CD4-positive, alpha-beta memory T cell (primary cell): ENCODE data around the gene CPSF7. TPM values are rescaled to one million over a fixed set of nuclear protein-coding genes. Genes with fewer than 3 reads are reported as not detected.

ENCODE experiments used
- CTCF ChIA-PET: fragments of 350-600 bp; sonication (Branson Sonifier 250); formaldehyde crosslinking; loops from one replicate; lab custom pipeline; 2021; ENCODE audit warnings: inconsistent platforms; ENCODE audit not compliant: partially characterized antibody; lab: Charles Lee
- POLR2A ChIA-PET: fragments of 350-600 bp; sonication (Branson Sonifier 250); formaldehyde crosslinking; loops from one replicate; lab custom pipeline; 2021; ENCODE audit not compliant: partially characterized antibody; lab: Charles Lee
- DNase-seq, 5 donors: peaks; one replicate each; pipeline versions ENCODE4 v3.0.0 to v3.0.0-alpha.2; 2020 to 2022; ENCODE audit warnings: mixed read lengths in 1 of 5
- H3K27ac ChIP-seq: one replicate; pipeline ENCODE4 v1.7.0; 2013; ENCODE audit warnings: low read depth, low read length
- H3K27me3 ChIP-seq: 2 replicates; pipeline ENCODE4 v1.7.0; 2013; ENCODE audit warnings: mild to moderate bottlenecking, low read length, moderate library complexity; ENCODE audit not compliant: insufficient read depth
- H3K36me3 ChIP-seq: 2 replicates; pipeline ENCODE4 v1.7.0; 2013; ENCODE audit warnings: mild to moderate bottlenecking, low read length, moderate library complexity; ENCODE audit not compliant: insufficient read depth
- H3K4me1 ChIP-seq: 2 replicates; pipeline ENCODE4 v1.7.0; 2013; ENCODE audit warnings: mild to moderate bottlenecking, low read length, moderate library complexity; ENCODE audit not compliant: insufficient read depth
- H3K4me3 ChIP-seq, 2 donors: one replicate each; pipeline ENCODE4 v1.7.0; 2013; ENCODE audit warnings: low read length in 2 of 2, mild to moderate bottlenecking in 1 of 2
- H3K9me3 ChIP-seq, 2 donors: one replicate each; pipeline ENCODE4 v1.7.0; 2013; ENCODE audit warnings: low read length in 2 of 2, control low read depth in 1 of 2; ENCODE audit not compliant: control insufficient read depth in 1 of 2
- H3K27ac Mint-ChIP-seq, 7 donors: one replicate each; pipeline ENCODE4 v1.8.0; 2020 to 2021; ENCODE audit warnings: mixed read lengths in 7 of 7, mild to moderate bottlenecking in 6 of 7, inconsistent platforms in 3 of 7, moderate library complexity in 3 of 7
- H3K27me3 Mint-ChIP-seq, 2 donors: one replicate each; pipeline ENCODE4 v1.8.0; 2020 to 2021; ENCODE audit warnings: mixed read lengths in 2 of 2
- H3K36me3 Mint-ChIP-seq, 2 donors: one replicate each; pipeline ENCODE4 v1.8.0; 2020 to 2021; ENCODE audit warnings: mixed read lengths in 2 of 2, inconsistent platforms in 1 of 2, mild to moderate bottlenecking in 1 of 2
- H3K4me1 Mint-ChIP-seq, 4 donors: one replicate each; pipeline ENCODE4 v1.8.0; 2020 to 2021; ENCODE audit warnings: mixed read lengths in 4 of 4, mild to moderate bottlenecking in 1 of 4
- H3K4me3 Mint-ChIP-seq, 8 donors: one replicate each; pipeline ENCODE4 v1.8.0; 2020 to 2021; ENCODE audit warnings: mixed read lengths in 8 of 8, mild to moderate bottlenecking in 7 of 8, moderate library complexity in 6 of 8, inconsistent platforms in 3 of 8
- H3K9me3 Mint-ChIP-seq, 8 donors: one replicate each; pipeline ENCODE4 v1.8.0; 2020 to 2021; ENCODE audit warnings: mixed read lengths in 8 of 8, mild to moderate bottlenecking in 5 of 8, inconsistent platforms in 3 of 8, moderate library complexity in 1 of 8
- intact Hi-C: fragments of 100-400 bp; cut with micrococcal nuclease; formaldehyde crosslinking; loops from one replicate; pipeline ENCODE4 v1.15.1; 2023
- polyA plus RNA-seq, 2 donors: library from polyadenylated mRNA; unstranded; fragments of 300-500 nt; fragmentation: Illumina TruSeq; gene quantifications; one replicate each; pipeline ENCODE4 v1.2.3, GENCODE V29; 2021
- total RNA-seq, 2 experiments: library from RNA; stranded (reverse); gene quantifications; one replicate each; pipeline ENCODE4 v1.2.3, GENCODE V29; 2021

CPSF7 gene
- total and polyA plus RNA-seq, 4 experiments from 2014 or later, result 19.9 to 149 (median 89.4) TPM

DNA sequence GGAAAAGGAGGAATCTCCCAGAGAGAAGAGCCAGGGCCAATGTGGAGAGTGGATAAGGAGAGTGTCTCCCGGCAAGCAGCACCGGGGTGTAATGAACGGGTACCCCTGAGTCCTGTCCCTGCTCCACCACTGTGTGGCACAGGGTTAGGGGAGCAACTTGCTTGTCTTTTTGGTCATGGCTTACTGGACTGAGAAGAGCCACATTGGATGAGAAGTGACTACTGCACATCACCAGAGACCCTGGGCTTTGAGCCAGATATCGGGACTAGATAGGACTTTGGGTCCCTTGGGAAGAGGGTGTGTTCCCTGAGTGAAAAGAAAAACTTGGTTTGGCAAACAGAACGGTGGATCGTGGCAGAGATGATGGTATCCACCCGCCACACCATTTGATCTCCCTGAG lies 24.7 kb upstream of the CPSF7 start:
- no peaks in the 10 kb centered on the region for H3K27me3 ChIP-seq
- intact Hi-C loops, result no loop called here
- Mint-ChIP-seq H3K36me3 (peaks cover 33 to 61% of the 10 kb centered on the region in 2 donors), H3K27ac (peak overlapping the region in 1 of 7 donors; percentile 70), H3K4me3 (no peak overlapping the region), H3K27me3 (no peaks in the 10 kb centered on the region), H3K9me3 (no peaks in the 10 kb centered on the region), H3K4me1 (peaks cover 0 to 12% (median 8%) of the 10 kb centered on the region in 4 donors)
- CTCF ChIA-PET, result no interaction called here
- no peak for DNase-seq
- no peaks in the 10 kb centered on the region for H3K4me1 ChIP-seq
- peaks cover 14% of the 10 kb centered on the region for H3K36me3 ChIP-seq
- H3K4me3 ChIP-seq, result no peak overlapping the region
- H3K9me3 ChIP-seq, result no peaks in the 10 kb centered on the region
- H3K27ac ChIP-seq, result no peak overlapping the region
- POLR2A ChIA-PET, result no interaction called here

GRCh38 chr11:61453695-61454094 lies 23.9 kb upstream of the CPSF7 start:
- H3K27ac Mint-ChIP-seq, result no peak overlapping the region
- Histone ChIP-seq H3K27ac (no peak overlapping the region), H3K36me3 (peaks cover 20% of the 10 kb centered on the region), H3K4me3 (no peak overlapping the region), H3K27me3 (no peaks in the 10 kb centered on the region), H3K9me3 (no peaks in the 10 kb centered on the region), H3K4me1 (no peaks in the 10 kb centered on the region)
- DNase-seq, result no peak
- ChIA-PET POLR2A (no interaction called here), CTCF (interaction anchor here (1.3 kb wide), 1 partner anchor 19 kb away, joined by 6 read pairs; no protein-coding TSS in a partner anchor)
- H3K36me3 Mint-ChIP-seq, result peaks cover 33 to 67% of the 10 kb centered on the region in 2 donors
- H3K4me1 Mint-ChIP-seq, result peaks cover 0 to 12% (median 8%) of the 10 kb centered on the region in 4 donors
- H3K4me3 Mint-ChIP-seq, result no peak overlapping the region
- H3K27me3 Mint-ChIP-seq, result no peaks in the 10 kb centered on the region
- intact Hi-C loops, result no loop called here
- no peaks in the 10 kb centered on the region for H3K9me3 Mint-ChIP-seq

GRCh38 chr11:61452825-61453224 lies 23.1 kb upstream of the CPSF7 start:
- H3K4me3 Mint-ChIP-seq, result no peak overlapping the region
- Histone ChIP-seq H3K4me3 (no peak overlapping the region), H3K4me1 (no peaks in the 10 kb centered on the region), H3K9me3 (no peaks in the 10 kb centered on the region), H3K27me3 (no peaks in the 10 kb centered on the region), H3K36me3 (peaks cover 29% of the 10 kb centered on the region), H3K27ac (no peak overlapping the region)
- no peaks in the 10 kb centered on the region for H3K27me3 Mint-ChIP-seq
- H3K27ac Mint-ChIP-seq, result no peak overlapping the region
- no peak for DNase-seq
- peaks cover 0 to 12% (median 8%) of the 10 kb centered on the region in 4 donors for H3K4me1 Mint-ChIP-seq
- ChIA-PET POLR2A (no interaction called here), CTCF (interaction anchor here (1.3 to 1.6 kb wide), 2 partner anchors 18 to 64 kb away, joined by 3 to 6 read pairs; no protein-coding TSS in a partner anchor)
- no peaks in the 10 kb centered on the region for H3K9me3 Mint-ChIP-seq
- intact Hi-C loops, result no loop called here
- peaks cover 38 to 75% of the 10 kb centered on the region in 2 donors for H3K36me3 Mint-ChIP-seq

- Mint-ChIP-seq H3K4me1 (peaks cover 6 to 13% (median 8%) of the 10 kb centered on the region in 4 donors), H3K27ac (peak overlapping the region in 2 of 7 donors; percentile 16 to 19), H3K4me3 (no peak overlapping the region), H3K36me3 (peaks cover 39 to 74% of the 10 kb centered on the region in 2 donors), H3K27me3 (no peaks in the 10 kb centered on the region), H3K9me3 (no peaks in the 10 kb centered on the region)
- H3K36me3 ChIP-seq, result peaks cover 50% of the 10 kb centered on the region
- H3K4me1 ChIP-seq, result no peaks in the 10 kb centered on the region
- H3K27me3 ChIP-seq, result no peaks in the 10 kb centered on the region
- ChIA-PET POLR2A (interaction anchor here (1.3 kb wide), 1 partner anchor 8 kb away, joined by 3 read pairs; no protein-coding TSS in a partner anchor), CTCF (interaction anchor here (1.4 to 6.3 kb wide), 2 partner anchors 13 to 16 kb away, joined by 4 to 57 read pairs; no protein-coding TSS in a partner anchor)
- intact Hi-C loops, result no loop called here
- no peak for DNase-seq
- no peak overlapping the region for H3K4me3 ChIP-seq
- no peak overlapping the region for H3K27ac ChIP-seq
- H3K9me3 ChIP-seq, result no peaks in the 10 kb centered on the region
Measured at GRCh38 chr11:61448552-61448927, 18.8 kb upstream of the CPSF7 start.

DNA sequence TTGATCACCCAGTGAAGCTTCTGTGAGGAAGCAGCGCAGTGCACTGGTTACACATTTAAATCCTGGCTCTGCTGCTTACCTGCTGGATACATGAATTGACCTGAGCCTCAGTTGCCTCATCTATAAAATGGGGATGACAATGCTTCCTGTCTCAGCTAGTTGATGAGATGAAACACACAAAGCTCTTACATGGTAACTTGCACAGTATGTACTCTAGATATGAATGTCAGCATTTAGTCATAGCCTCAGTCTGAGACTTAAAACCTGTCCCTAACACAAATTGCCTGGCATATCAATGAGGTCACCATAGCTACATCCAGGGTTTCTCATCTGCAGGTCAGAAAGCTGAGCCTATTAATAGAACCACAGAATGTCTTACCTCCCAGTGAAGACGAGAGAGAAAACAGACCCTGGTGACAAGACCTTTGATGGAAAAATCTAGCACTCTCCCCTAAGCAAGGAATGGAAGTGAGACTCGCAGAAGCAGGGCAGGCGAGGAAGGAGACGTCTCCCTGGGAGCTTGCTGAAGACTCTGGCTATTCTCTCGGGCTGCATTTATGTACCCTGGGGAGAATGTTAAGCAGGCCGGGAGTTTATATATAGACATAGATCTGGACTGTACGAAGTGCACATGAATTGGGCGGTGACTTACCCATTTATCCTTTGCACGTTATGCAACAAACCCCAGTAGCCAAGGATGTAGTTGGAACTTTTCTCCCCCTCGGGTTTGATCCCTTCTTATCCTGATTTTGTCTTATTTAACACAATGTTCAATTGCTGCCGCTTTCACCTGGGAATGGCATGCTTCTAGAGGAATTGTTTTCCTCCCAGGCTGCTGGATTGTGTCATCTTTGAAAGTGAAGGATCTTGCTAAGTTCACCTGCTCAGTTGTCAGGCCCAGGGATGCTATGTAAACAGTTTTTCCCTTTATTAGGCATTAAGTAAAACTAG lies 18.1 kb upstream of the CPSF7 start:
- no peak for DNase-seq
- peaks cover 11 to 13% (median 13%) of the 10 kb centered on the region in 4 donors for H3K4me1 Mint-ChIP-seq
- CTCF ChIA-PET, result interaction anchor here (1.2 to 6.3 kb wide), 7 partner anchors 12 to 190 kb away, joined by 3 to 57 read pairs (median 12); partner anchors contain the start of genes CPSF7 and SDHAF2
- H3K4me1 ChIP-seq, result no peaks in the 10 kb centered on the region
- peak overlapping the region in 3 of 7 donors; percentile 17 to 41 (median 19) for H3K27ac Mint-ChIP-seq
- H3K36me3 Mint-ChIP-seq, result peaks cover 44 to 74% of the 10 kb centered on the region in 2 donors
- POLR2A ChIA-PET, result interaction anchor here (1.0 to 1.3 kb wide), 2 partner anchors 9 to 19 kb away, joined by 3 to 4 read pairs; partner anchors contain the start of genes CPSF7 and SDHAF2
- H3K36me3 ChIP-seq, result peaks cover 54% of the 10 kb centered on the region
- no peaks in the 10 kb centered on the region for H3K9me3 Mint-ChIP-seq
- intact Hi-C loops, result no loop called here
- H3K9me3 ChIP-seq, result no peaks in the 10 kb centered on the region
- no peak overlapping the region for H3K27ac ChIP-seq
- no peaks in the 10 kb centered on the region for H3K27me3 Mint-ChIP-seq
- no peak overlapping the region for H3K4me3 ChIP-seq
- H3K27me3 ChIP-seq, result no peaks in the 10 kb centered on the region
- no peak overlapping the region for H3K4me3 Mint-ChIP-seq

GRCh38 chr11:61446211-61446651 lies 16.5 kb upstream of the CPSF7 start:
- Mint-ChIP-seq H3K4me3 (no peak overlapping the region), H3K9me3 (peaks cover 0 to 1% (median 0%) of the 10 kb centered on the region in 8 donors), H3K4me1 (peaks cover 11 to 18% (median 13%) of the 10 kb centered on the region in 4 donors), H3K27me3 (no peaks in the 10 kb centered on the region), H3K36me3 (peaks cover 50 to 78% of the 10 kb centered on the region in 2 donors), H3K27ac (peak overlapping the region in 2 of 7 donors; percentile 61 to 70)
- no peak overlapping the region for H3K27ac ChIP-seq
- H3K9me3 ChIP-seq, result no peaks in the 10 kb centered on the region
- DNase-seq, result peak; percentile 33 to 68 (median 50)
- H3K4me3 ChIP-seq, result no peak overlapping the region
- intact Hi-C loops, result no loop called here
- ChIA-PET POLR2A (no interaction called here), CTCF (interaction anchor here (0.9 to 6.3 kb wide), 12 partner anchors 11 to 192 kb away, joined by 3 to 57 read pairs (median 6); partner anchors contain the start of genes CPSF7 and SDHAF2)
- H3K4me1 ChIP-seq, result no peaks in the 10 kb centered on the region
- H3K27me3 ChIP-seq, result no peaks in the 10 kb centered on the region
- peaks cover 60% of the 10 kb centered on the region for H3K36me3 ChIP-seq

DNA sequence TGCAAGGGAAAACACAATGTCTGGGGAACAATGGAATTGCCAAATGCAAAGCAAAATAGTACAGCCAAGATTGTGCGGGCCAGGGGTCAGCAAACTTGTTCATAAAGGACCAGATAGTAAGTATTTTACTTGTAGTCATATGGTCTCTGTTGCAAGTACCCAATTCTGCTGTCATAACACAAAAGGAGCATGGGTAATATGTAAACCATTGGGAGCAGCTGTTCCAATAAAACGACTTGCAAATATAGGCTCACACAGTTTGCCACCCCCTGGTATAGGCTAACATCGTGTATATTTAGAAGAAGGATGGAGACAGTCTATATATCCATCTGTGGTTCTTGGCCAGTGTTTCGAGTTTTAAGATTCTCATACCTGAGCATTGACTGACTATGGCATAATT lies 15.7 kb upstream of the CPSF7 start:
- Histone ChIP-seq H3K27ac (no peak overlapping the region), H3K9me3 (no peaks in the 10 kb centered on the region), H3K27me3 (no peaks in the 10 kb centered on the region), H3K36me3 (peaks cover 60% of the 10 kb centered on the region), H3K4me1 (no peaks in the 10 kb centered on the region), H3K4me3 (no peak overlapping the region)
- no peaks in the 10 kb centered on the region for H3K27me3 Mint-ChIP-seq
- no peak overlapping the region for H3K27ac Mint-ChIP-seq
- H3K9me3 Mint-ChIP-seq, result peaks cover 0 to 1% (median 0%) of the 10 kb centered on the region in 8 donors
- ChIA-PET POLR2A (no interaction called here), CTCF (interaction anchor here (0.9 to 6.3 kb wide), 8 partner anchors 10 to 193 kb away, joined by 3 to 57 read pairs (median 12); partner anchors contain the start of genes CPSF7 and SDHAF2)
- H3K36me3 Mint-ChIP-seq, result peaks cover 50 to 76% of the 10 kb centered on the region in 2 donors
- peaks cover 11 to 17% (median 13%) of the 10 kb centered on the region in 4 donors for H3K4me1 Mint-ChIP-seq
- intact Hi-C loops, result no loop called here
- no peak for DNase-seq
- no peak overlapping the region for H3K4me3 Mint-ChIP-seq
